ENCODE results near the gene SLC2A10. TPM values are rescaled to one million over a fixed set of nuclear protein-coding genes. Genes with fewer than 3 reads are reported as not detected.

SLC2A10 gene
- total and polyA plus RNA-seq, 2 experiments from 2014 or later = 4.9 to 14.6 TPM

GRCh38 chr20:46702447-46703203 is 6.8 kb upstream of the SLC2A10 start:
- TF ChIP-seq EZH2 (IDR thresholded peaks at IDR 0.05; ENCODE audit: low read depth, unreplicated experiment) (no peak), ZNF462 (CRISPR knock-in tag; IDR thresholded peaks at IDR 0.05) (no peak)
- H2AFZ ChIP-seq = peak overlapping the region; percentile 17; the same call in 1 of the 2 replicates

GRCh38 chr20:46703435-46703834 is 6.0 kb upstream of the SLC2A10 start:
- H3K79me2 ChIP-seq (replicated peaks; ENCODE audit: insufficient read depth) = no peaks in the 10 kb centered on the region
- no peak overlapping the region for H3K4me2 ChIP-seq
- H3K4me1 ChIP-seq (ENCODE audit: insufficient read depth) = peaks cover 22% of the 10 kb centered on the region
- Mint-ChIP-seq H3K9me3 (peaks cover 25% of the 10 kb centered on the region), H3K27me3 (ENCODE audit: insufficient read depth, low read depth, poor library complexity) (peaks cover 4% of the 10 kb centered on the region), H3K36me3 (ENCODE audit: low read depth) (peaks cover 6% of the 10 kb centered on the region), H3K27ac (no peak overlapping the region), H3K4me3 (no peak overlapping the region), H3K4me1 (peaks cover 29% of the 10 kb centered on the region)
- H3F3A ChIP-seq (replicated peaks; ENCODE audit: low read depth) = peaks cover 2% of the 10 kb centered on the region; the same call in 1 of the 2 replicates
- H4K20me1 ChIP-seq (replicated peaks; ENCODE audit: insufficient read depth) = no peaks in the 10 kb centered on the region
- H3K27ac ChIP-seq (ENCODE audit: low read depth) = no peak overlapping the region
- no peak overlapping the region for H2AFZ ChIP-seq
- DNase-seq (ENCODE audit: low spot score) (no peak), ATAC-seq (no peak)
- H3K4me3 ChIP-seq = no peak overlapping the region
- no peaks in the 10 kb centered on the region for H3K9me2 ChIP-seq (ENCODE audit: insufficient read depth)
- 0 out of 2 replicates have a peak, but pooled peaks cover 5% of the 10 kb centered on the region for H3K36me3 ChIP-seq (ENCODE audit: insufficient read depth)
- H3K27me3 ChIP-seq (ENCODE audit: insufficient read depth) = no peaks in the 10 kb centered on the region
- TF ChIP-seq CREB1 (CRISPR knock-in tag; IDR thresholded peaks at IDR 0.05; ENCODE audit: low read depth) (no peak), EZH2phosphoT487 (IDR thresholded peaks at IDR 0.05; ENCODE audit: unreplicated experiment) (no peak), ZNF462 (CRISPR knock-in tag; IDR thresholded peaks at IDR 0.05) (no peak)

More at GRCh38 chr20:46702447-46703203, 6.8 kb upstream of the SLC2A10 start:
- H3K4me3 Mint-ChIP-seq = no peak overlapping the region
- H3K27ac Mint-ChIP-seq = peak overlapping the region; percentile 73; the same call in 1 of the 2 replicates
- H3K9me3 Mint-ChIP-seq = peaks cover 25% of the 10 kb centered on the region
- peaks cover 6% of the 10 kb centered on the region for H3K36me3 Mint-ChIP-seq (ENCODE audit: low read depth)
- Histone ChIP-seq H3K27ac (ENCODE audit: low read depth) (no peak overlapping the region), H3K79me2 (replicated peaks; ENCODE audit: insufficient read depth) (no peaks in the 10 kb centered on the region), H3K4me3 (no peak overlapping the region), H3F3A (replicated peaks; ENCODE audit: low read depth) (no peaks in the 10 kb centered on the region), H3K4me1 (ENCODE audit: insufficient read depth) (peaks cover 18% of the 10 kb centered on the region), H3K36me3 (ENCODE audit: insufficient read depth) (0 out of 2 replicates have a peak, but pooled peaks cover 5% of the 10 kb centered on the region), H3K4me2 (0 out of 2 replicates have a peak overlapping the region, but pooled peaks have one; percentile 37), H3K27me3 (ENCODE audit: insufficient read depth) (no peaks in the 10 kb centered on the region), H4K20me1 (replicated peaks; ENCODE audit: insufficient read depth) (no peaks in the 10 kb centered on the region), H3K9me2 (ENCODE audit: insufficient read depth) (no peaks in the 10 kb centered on the region)
- DNase-seq (ENCODE audit: low spot score) (no peak), ATAC-seq (no peak)
- peaks cover 2% of the 10 kb centered on the region for H3K27me3 Mint-ChIP-seq (ENCODE audit: insufficient read depth, low read depth, poor library complexity)
- peaks cover 26% of the 10 kb centered on the region for H3K4me1 Mint-ChIP-seq

Data from GM23338 (cell line).